GM18505 (cell line): ENCODE measurements around the gene IL21.

ENCODE experiments used
- ATAC-seq: cut with Tn5 transposase; IDR thresholded peaks from one replicate; pipeline ENCODE4 v1.9.1; 2021; ENCODE audit not compliant: unreplicated experiment
- POLR2A ChIP-seq: IDR thresholded peaks from 4 replicates; pipeline ENCODE4 v1.6.1; 2011; ENCODE audit warnings: borderline replicate concordance; ENCODE audit not compliant: insufficient read depth, insufficient read length; ENCODE audit errors: extremely low read depth

IL21 gene

GRCh38 chr4:122622400-122622799 is 1.5 kb upstream of the IL21 start:
- TF ChIP-seq POLR2A: no peak
- ATAC-seq: no peak

DNA sequence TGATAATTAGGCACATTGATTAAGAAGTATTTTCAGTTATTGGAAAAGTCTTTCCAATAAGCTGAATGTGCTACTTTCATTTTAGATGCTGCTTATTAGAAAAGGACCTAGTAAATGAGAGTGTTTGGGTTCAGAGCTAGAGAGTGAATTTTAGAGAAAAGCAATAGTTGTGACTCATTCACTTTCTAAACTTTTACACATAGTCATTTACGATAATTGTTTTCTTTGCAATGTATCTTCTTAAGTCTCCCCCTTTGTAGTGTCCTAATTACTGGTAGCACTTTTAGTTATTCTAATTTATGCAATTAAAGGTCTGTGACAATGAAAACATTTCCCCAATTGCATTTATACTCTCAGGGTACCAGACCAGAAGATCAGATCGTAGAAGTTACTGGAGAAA is 1.3 kb downstream of the IL21 start:
- no peak for ATAC-seq
- TF ChIP-seq POLR2A: no peak

DNA sequence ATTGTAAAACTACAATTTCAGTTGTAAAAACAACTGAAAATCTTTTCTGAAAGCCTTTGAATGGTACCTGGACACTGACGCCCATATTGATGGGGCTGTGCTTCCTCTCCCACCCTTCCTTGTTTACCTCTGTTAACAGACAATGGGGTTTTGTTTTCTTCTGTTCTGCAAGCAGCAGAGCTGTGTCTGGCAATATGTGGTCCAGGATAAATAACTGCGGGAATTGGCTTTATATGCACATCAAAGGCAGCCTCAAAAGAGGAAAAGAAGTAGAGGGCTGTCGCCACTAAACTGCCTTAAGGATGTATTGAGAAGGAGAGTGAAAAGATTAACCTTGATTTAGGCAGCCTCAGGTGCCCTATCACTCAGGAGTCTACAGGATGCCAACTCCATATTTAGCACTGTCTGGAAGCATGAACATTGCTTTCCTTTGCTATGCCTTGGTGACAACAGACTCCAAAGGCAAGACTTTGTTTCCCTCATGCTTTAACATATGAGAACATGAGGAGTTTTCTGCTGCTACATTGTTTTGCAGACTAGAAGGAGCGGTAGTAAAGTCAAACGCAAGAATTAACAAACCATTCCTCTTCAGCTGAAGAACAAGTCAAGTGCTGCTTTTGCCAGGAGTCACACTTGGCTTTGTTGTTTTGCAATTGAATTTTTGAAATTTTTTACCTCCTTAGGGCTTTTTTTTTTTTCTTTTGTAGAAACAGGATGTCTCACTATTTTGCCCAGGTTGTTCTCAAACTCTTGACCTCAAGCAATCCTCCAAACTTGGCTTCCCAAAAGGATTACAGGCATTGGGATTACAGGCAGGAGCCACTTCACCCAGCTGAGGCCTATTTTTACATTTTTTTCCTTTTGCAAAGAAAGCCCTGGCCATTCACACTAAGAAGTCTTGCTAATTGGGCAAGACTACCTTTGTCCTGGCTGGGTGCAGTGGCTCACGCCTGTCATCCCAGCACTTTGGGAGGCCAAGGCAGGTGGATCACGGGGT is 3.0 kb downstream of the IL21 start:
- no peak for TF ChIP-seq POLR2A
- ATAC-seq: no peak

DNA sequence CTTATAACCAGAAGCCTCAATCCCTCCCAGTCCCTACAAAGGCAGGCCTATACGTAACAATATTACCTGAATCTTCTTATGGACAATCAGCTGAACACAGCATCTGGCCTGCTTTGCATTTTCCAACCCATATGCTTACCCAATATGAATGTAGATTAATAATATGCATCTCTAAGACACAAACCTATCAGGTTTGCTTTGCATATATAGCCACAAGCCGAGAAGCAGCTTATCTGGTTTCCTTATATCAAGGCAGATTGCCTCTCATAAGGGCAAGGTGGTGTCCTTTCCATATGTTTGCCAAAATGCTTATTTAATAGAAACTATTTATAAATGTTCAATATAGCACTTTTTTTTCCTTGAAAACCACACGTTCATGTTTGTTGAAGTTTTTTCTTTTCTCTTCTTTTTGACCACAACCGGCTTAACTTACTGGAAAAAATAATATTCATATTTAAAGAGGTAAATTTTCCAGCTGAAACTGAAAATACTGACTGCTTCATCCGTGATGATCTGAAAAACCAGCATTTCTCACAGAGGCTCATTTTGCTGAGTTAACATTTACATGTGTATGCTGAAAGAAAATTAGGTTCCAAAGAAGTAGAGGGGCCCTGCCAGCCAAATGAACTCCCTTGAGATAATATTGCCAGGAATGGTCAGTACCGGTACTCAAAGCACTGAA is 3.8 kb downstream of the IL21 start:
- no peak for TF ChIP-seq POLR2A
- no peak for ATAC-seq

DNA sequence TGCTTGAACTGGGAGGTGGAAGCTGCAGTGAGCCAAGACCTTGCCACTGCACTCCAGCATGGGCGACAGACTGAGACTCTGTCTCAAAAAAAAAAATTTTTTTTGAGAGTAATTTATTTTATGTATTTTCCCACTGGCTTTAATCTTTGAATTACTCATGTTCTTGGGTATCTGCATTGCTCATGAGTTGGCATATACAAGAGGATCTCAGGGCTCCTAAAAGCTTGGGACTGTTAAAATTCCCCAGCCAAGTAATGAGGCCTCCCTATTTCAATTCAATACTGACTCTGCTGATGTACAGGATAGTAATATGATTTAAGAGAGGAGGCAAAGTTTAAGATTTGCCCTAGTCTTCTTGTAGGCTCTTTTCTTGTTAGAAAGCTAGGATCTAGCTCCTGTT is 6.2 kb downstream of the IL21 start:
- ATAC-seq: no peak
- no peak for TF ChIP-seq POLR2A

- ATAC-seq: no peak
- TF ChIP-seq POLR2A: no peak
Observed at GRCh38 chr4:122612540-122612939, 8.3 kb downstream of the IL21 start.

DNA sequence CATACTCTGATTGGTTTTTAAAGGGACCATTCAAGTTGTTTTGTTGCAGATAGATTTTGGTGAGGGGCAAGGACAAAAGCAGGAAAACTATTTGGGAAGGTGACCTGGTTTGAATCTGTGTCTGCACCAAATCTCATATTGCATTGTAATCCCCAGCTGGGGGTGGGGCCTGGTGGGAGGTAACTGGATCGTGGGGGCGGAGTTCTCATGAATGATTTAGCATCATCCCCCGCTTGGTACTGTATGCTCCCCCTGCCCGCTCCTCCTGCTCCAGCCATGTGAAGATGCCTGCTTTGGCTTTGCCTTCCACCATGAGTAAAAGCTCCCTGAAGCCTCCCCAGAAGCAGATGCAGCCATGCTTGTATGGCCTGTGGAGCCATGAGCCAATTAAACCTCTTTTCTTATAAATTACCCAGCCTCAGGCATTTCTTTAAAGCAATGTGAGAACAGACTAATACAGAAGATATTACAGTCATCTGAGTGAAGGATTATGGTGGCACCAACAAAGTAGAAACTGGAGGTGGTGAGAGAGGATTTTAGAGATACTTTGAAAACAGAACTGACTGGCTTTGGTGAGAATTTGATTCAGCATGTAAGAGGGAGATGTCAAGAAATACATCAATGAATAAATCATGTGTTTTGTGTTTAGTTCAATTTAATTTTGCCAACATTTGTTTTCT is 14.4 kb downstream of the IL21 start:
- TF ChIP-seq POLR2A: no peak
- ATAC-seq: no peak

DNA sequence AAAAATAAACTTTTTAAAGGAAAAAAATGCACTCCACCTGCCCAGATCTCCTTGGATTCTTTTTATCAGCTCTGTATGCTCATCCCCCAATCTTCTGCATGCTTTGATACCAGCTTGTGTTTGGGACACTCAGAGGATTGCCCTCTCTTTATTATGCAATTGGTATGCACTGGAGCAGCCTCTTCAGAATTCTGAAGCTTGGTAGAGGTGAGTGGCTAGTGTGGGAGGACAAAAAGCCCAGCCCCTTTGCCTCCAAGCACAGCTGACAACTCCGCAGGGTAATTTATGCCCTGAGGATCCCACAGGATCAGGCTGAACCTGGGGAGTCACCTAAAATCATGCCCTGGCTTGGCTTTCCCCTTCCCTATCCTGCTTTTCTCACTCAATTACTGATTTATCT is 16.7 kb downstream of the IL21 start:
- no peak for TF ChIP-seq POLR2A
- ATAC-seq: no peak

DNA sequence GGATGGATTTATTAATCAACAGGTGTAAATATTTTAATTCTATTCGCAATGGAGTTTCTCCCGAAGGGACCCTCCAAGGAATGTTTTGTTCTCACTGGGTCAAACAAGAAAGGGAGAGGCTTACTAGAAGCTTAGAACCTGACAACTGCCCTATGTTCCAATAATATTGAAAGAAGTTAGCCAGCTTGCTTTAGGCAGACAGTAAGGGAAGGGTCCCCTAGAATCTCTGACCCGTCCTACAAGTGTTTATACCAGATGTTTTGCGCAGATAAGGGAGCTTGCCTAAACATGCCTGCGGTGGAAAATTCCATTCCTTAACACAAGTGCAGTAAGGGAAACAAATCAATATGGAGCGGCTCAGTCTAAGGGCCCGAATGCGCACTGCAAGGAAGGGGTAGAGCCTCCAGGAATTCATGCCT is 17.7 kb downstream of the IL21 start:
- TF ChIP-seq POLR2A: no peak
- no peak for ATAC-seq

- ATAC-seq: peak; percentile 74
- TF ChIP-seq POLR2A: no peak
Observed at GRCh38 chr4:122602277-122603142, 18.4 kb downstream of the IL21 start.

- TF ChIP-seq POLR2A: no peak
- no peak for ATAC-seq
Observed at GRCh38 chr4:122591196-122591595, 29.7 kb downstream of the IL21 start.

- no peak for TF ChIP-seq POLR2A
- no peak for ATAC-seq
Observed at GRCh38 chr4:122588453-122589238, 32.2 kb downstream of the IL21 start.
